Fibroblast of pulmonary artery (primary cell): ENCODE measurements around the gene TJP2.
A peak's percentile ranks its signal among the peaks of the same experiment; 100 is the strongest.

Experiments used
- DNase-seq: peaks from one replicate; pipeline ENCODE4 v3.0.0-alpha.2; 2010; ENCODE audit warnings: low read depth
- H3K4me3 ChIP-seq: replicated peaks from 2 replicates; pipeline ENCODE4 v1.5.1; 2011; ENCODE audit warnings: low read depth, mild to moderate bottlenecking, control low read depth, low read length, moderate library complexity
- TF ChIP-seq, protein P1 (sequence below): IDR thresholded peaks from 2 replicates; pipeline ENCODE4 v1.5.1; 2011; ENCODE audit warnings: mild to moderate bottlenecking, control low read depth, low read length, inconsistent platforms; ENCODE audit errors: missing control alignments

TJP2 gene

DNA sequence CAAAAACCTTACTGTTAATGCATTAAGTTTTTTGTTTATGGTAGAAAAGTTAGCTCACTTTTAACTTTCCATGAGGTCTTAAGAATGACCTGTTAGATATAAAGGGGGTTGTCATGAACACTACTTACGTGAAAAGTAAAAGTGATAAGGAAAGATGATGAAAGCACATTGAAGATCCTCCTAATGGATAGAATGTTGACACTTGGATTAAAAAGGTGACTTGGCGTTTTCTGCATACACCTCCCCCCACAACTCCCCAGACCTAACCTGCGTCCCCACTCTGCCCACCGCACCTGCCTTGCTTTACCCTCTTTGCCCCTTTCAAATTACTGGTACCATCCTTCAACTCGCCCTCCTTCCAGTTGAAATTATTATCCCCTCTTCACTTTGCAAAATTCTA lies 32.0 kb downstream of the TJP2 start:
- TF ChIP-seq, protein P1, sequence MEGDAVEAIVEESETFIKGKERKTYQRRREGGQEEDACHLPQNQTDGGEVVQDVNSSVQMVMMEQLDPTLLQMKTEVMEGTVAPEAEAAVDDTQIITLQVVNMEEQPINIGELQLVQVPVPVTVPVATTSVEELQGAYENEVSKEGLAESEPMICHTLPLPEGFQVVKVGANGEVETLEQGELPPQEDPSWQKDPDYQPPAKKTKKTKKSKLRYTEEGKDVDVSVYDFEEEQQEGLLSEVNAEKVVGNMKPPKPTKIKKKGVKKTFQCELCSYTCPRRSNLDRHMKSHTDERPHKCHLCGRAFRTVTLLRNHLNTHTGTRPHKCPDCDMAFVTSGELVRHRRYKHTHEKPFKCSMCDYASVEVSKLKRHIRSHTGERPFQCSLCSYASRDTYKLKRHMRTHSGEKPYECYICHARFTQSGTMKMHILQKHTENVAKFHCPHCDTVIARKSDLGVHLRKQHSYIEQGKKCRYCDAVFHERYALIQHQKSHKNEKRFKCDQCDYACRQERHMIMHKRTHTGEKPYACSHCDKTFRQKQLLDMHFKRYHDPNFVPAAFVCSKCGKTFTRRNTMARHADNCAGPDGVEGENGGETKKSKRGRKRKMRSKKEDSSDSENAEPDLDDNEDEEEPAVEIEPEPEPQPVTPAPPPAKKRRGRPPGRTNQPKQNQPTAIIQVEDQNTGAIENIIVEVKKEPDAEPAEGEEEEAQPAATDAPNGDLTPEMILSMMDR, result no peak
- no peak for DNase-seq
- H3K4me3 ChIP-seq, result no peak overlapping the region

DNA sequence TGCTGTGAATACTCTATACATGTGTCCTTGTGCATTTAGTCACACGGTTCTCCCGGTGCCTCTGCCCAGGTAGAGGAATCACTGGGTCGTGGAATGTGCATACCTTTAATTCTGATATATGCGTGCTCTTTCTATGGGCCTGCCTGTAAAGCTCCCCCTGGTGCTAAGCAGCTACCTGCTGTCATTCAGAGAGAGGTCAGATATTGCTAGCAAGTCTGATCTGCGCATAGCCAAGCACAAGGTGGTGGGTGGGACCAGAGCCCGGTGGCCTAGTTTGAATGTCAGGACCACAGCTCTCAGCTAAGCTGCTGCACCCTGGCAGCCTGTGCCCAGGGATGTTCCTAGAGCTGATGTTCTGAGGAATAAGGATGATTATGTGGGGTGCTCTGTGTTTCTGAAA lies 33.4 kb downstream of the TJP2 start:
- no peak for DNase-seq
- no peak overlapping the region for H3K4me3 ChIP-seq
- TF ChIP-seq, protein P1, result no peak

DNA sequence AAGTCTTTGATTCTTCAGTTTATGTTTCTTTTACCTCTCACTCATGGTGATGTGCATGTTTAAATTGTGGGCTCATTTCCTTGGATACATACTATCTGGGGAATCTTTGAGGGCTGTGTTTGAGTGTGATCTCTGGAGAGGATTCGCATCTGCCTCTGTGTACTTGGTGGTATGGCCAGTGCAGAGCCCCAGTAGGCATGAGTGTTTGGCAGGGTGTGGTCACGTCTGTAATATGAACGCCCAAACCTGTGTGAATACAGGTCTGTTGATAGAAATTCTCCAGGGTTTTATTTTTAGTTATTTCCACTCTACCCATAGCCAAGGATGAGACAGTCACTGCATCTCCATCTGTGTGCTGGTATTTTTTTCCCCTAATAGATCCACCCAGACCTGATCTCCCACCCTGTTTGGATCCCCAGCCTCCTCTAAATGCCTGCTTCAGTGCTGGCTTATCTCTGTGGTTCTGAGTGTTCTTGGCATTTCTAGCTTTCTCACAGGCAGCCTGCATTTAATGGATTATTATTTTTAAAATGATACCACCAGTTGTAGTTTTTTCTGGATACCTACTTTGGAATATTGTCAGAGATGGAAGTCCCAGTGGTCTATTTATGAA lies 37.5 kb downstream of the TJP2 start:
- no peak for DNase-seq
- TF ChIP-seq, protein P1, result no peak
- H3K4me3 ChIP-seq, result no peak overlapping the region

DNA sequence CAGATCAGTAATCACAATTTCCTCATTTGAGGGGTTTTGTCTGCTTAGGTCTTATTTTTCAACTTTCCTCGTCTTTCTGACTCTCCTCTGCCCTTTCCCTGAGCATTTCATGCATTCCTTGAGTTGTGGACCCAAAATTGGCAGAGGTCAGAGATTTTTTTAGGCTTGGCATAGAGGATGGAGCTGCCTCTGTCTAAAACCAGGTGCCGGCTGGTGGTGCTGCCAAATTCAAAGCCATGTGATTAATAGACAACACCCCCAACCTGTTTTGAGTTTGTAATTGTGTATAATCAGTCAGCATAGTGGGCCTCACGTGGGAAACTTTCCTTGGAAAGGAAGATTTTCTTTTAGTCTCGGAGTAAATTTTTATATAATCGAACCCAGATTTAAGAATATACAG lies 39.6 kb downstream of the TJP2 start:
- TF ChIP-seq, protein P1, result no peak
- DNase-seq, result no peak

DNA sequence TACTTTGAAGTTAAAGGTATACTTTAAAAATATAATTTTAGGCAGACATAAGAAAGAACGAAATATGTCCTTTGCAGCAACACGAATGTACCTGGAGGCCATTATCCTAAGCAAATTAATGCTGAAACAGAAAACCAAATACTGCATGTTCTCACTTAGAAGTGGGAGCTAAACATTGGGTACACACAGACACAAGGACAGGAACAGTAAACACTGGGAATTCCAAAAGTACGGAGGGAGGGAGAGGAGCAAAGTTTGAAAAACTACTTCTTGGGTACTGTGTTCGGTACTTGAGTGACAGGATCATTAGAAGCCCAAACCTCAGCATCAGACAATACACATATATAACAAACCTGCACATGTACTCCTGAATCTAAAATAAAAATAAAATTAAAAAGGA lies 40.9 kb downstream of the TJP2 start:
- no peak overlapping the region for H3K4me3 ChIP-seq
- TF ChIP-seq, protein P1, result no peak
- no peak for DNase-seq

More for the DNA sequence above, 39.6 kb downstream of the TJP2 start:
- no peak overlapping the region for H3K4me3 ChIP-seq

DNA sequence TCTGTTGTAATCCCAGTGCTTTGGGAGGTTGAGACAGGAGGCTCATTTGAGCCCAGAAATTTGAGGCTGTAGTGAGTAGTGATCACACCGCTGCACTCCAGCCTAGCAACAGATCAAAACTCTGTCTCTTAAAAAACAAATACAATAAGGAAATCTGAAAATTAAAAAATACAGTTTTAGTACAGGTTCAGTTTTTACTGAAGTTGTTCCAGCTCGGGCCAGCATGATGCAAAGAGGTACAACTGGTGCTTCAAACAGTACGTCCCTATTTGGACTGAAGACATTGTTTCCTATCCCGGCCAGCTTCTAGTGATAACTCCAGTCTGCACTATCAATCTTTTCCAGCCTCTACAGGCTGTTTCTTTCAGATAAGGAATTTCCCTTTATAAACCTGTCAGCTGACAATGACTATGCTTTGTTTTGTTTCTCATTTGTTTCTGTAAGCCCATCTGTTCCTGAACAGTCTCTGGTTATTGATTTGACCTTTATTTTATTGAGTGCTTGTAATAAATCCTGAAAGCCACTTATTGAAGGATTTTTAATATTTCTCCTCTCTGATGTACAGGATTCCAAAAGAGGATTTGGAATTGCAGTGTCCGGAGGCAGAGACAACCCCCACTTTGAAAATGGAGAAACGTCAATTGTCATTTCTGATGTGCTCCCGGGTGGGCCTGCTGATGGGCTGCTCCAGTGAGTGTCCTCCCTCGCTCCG lies 41.9 kb downstream of the TJP2 start:
- peak; percentile 53 for DNase-seq
- TF ChIP-seq, protein P1, result no peak
- no peak overlapping the region for H3K4me3 ChIP-seq

DNA sequence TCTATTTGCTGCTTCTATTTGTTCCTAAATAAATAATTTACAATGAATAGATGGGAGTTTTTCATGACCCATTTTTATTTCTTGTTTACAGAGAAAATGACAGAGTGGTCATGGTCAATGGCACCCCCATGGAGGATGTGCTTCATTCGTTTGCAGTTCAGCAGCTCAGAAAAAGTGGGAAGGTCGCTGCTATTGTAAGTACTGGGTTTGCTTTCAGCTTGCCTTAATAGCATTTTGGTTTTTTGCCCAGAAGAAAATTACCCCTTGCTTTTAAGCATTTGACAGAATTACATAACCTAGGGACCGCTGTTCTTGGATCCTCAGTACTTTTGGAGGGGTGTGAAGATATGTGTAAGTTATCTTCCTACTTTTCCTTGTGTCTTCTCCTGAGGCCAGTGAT lies 44.1 kb downstream of the TJP2 start:
- TF ChIP-seq, protein P1, result no peak
- no peak for DNase-seq
- H3K4me3 ChIP-seq, result no peak overlapping the region
